ENCODE measurements around the gene SMIM21. TPM values are rescaled to one million over a fixed set of nuclear protein-coding genes. Genes with fewer than 3 reads are reported as not detected.

Gene SMIM21
- total and polyA plus RNA-seq, 3 experiments from 2014 or later: not detected

GRCh38 chr18:75377926-75378325 lies 49.6 kb downstream of the SMIM21 start:
- ChIA-PET CTCF (no interaction called here), POLR2A (no interaction called here)
- Mint-ChIP-seq H3K4me3 (no peak overlapping the region), H3K36me3 (peaks cover 0 to 2% (median 0%) of the 10 kb centered on the region in 3 donors), H3K4me1 (no peaks in the 10 kb centered on the region), H3K27ac (no peak overlapping the region), H3K27me3 (peaks cover 8 to 41% of the 10 kb centered on the region in 2 donors), H3K9me3 (no peaks in the 10 kb centered on the region)
- no peaks in the 10 kb centered on the region for H3K27me3 ChIP-seq (ENCODE audit: insufficient read depth, low read length, poor library complexity, severe bottlenecking)
- no peak for DNase-seq
- H3K4me1 ChIP-seq (ENCODE audit: insufficient read depth, low read length): no peaks in the 10 kb centered on the region
- no peaks in the 10 kb centered on the region for H3K9me3 ChIP-seq (ENCODE audit: low read length)
- H3K4me3 ChIP-seq (ENCODE audit: low read length): no peak overlapping the region
- no peak overlapping the region for H3K27ac ChIP-seq (ENCODE audit: low read depth, low read length)
- no peaks in the 10 kb centered on the region for H3K36me3 ChIP-seq (ENCODE audit: insufficient read depth, low read length)

- Histone ChIP-seq H3K27me3 (ENCODE audit: insufficient read depth, low read length, poor library complexity, severe bottlenecking) (no peaks in the 10 kb centered on the region), H3K4me1 (ENCODE audit: insufficient read depth, low read length) (no peaks in the 10 kb centered on the region), H3K4me3 (ENCODE audit: low read length) (no peak overlapping the region), H3K36me3 (ENCODE audit: insufficient read depth, low read length) (no peaks in the 10 kb centered on the region), H3K9me3 (ENCODE audit: low read length) (no peaks in the 10 kb centered on the region), H3K27ac (ENCODE audit: low read depth, low read length) (no peak overlapping the region)
- H3K27ac Mint-ChIP-seq: no peak overlapping the region
- H3K4me3 Mint-ChIP-seq: no peak overlapping the region
- no peak for DNase-seq
- peaks cover 0 to 2% (median 0%) of the 10 kb centered on the region in 3 donors for H3K36me3 Mint-ChIP-seq
- ChIA-PET POLR2A (no interaction called here), CTCF (no interaction called here)
- H3K9me3 Mint-ChIP-seq: no peaks in the 10 kb centered on the region
- no peaks in the 10 kb centered on the region for H3K4me1 Mint-ChIP-seq
- H3K27me3 Mint-ChIP-seq: peaks cover 10 to 45% of the 10 kb centered on the region in 2 donors
These were observed 50.2 kb downstream of the SMIM21 start for GRCh38 chr18:75377258-75377657.

- H3K27me3 ChIP-seq (ENCODE audit: insufficient read depth, low read length, poor library complexity, severe bottlenecking): no peaks in the 10 kb centered on the region
- H3K27ac Mint-ChIP-seq: no peak overlapping the region
- DNase-seq: no peak
- peaks cover 15 to 47% of the 10 kb centered on the region in 2 donors for H3K27me3 Mint-ChIP-seq
- H3K4me1 Mint-ChIP-seq: no peaks in the 10 kb centered on the region
- ChIA-PET CTCF (no interaction called here), POLR2A (no interaction called here)
- no peaks in the 10 kb centered on the region for H3K9me3 Mint-ChIP-seq
- H3K27ac ChIP-seq (ENCODE audit: low read depth, low read length): no peak overlapping the region
- peaks cover 0 to 2% (median 0%) of the 10 kb centered on the region in 3 donors for H3K36me3 Mint-ChIP-seq
- H3K4me3 Mint-ChIP-seq: no peak overlapping the region
- H3K9me3 ChIP-seq (ENCODE audit: low read length): no peaks in the 10 kb centered on the region
- no peak overlapping the region for H3K4me3 ChIP-seq (ENCODE audit: low read length)
- no peaks in the 10 kb centered on the region for H3K4me1 ChIP-seq (ENCODE audit: insufficient read depth, low read length)
- H3K36me3 ChIP-seq (ENCODE audit: insufficient read depth, low read length): no peaks in the 10 kb centered on the region
These were observed 51.5 kb downstream of the SMIM21 start for GRCh38 chr18:75376004-75376403.

- Histone ChIP-seq H3K4me3 (ENCODE audit: low read length) (no peak overlapping the region), H3K27me3 (ENCODE audit: insufficient read depth, low read length, poor library complexity, severe bottlenecking) (no peaks in the 10 kb centered on the region), H3K36me3 (ENCODE audit: insufficient read depth, low read length) (no peaks in the 10 kb centered on the region), H3K4me1 (ENCODE audit: insufficient read depth, low read length) (no peaks in the 10 kb centered on the region), H3K27ac (ENCODE audit: low read depth, low read length) (no peak overlapping the region), H3K9me3 (ENCODE audit: low read length) (no peaks in the 10 kb centered on the region)
- Mint-ChIP-seq H3K4me3 (no peak overlapping the region), H3K27ac (no peak overlapping the region), H3K27me3 (peaks cover 16 to 46% of the 10 kb centered on the region in 2 donors), H3K4me1 (no peaks in the 10 kb centered on the region), H3K36me3 (peaks cover 0 to 2% (median 0%) of the 10 kb centered on the region in 3 donors), H3K9me3 (no peaks in the 10 kb centered on the region)
- ChIA-PET CTCF (no interaction called here), POLR2A (no interaction called here)
- no peak for DNase-seq
These were observed 52.2 kb downstream of the SMIM21 start for GRCh38 chr18:75375341-75375740.

- CTCF ChIA-PET: no interaction called here
- H3K27me3 Mint-ChIP-seq: peaks cover 16 to 38% of the 10 kb centered on the region in 2 donors
These were observed 53.0 kb downstream of the SMIM21 start for GRCh38 chr18:75374466-75374865.

DNA sequence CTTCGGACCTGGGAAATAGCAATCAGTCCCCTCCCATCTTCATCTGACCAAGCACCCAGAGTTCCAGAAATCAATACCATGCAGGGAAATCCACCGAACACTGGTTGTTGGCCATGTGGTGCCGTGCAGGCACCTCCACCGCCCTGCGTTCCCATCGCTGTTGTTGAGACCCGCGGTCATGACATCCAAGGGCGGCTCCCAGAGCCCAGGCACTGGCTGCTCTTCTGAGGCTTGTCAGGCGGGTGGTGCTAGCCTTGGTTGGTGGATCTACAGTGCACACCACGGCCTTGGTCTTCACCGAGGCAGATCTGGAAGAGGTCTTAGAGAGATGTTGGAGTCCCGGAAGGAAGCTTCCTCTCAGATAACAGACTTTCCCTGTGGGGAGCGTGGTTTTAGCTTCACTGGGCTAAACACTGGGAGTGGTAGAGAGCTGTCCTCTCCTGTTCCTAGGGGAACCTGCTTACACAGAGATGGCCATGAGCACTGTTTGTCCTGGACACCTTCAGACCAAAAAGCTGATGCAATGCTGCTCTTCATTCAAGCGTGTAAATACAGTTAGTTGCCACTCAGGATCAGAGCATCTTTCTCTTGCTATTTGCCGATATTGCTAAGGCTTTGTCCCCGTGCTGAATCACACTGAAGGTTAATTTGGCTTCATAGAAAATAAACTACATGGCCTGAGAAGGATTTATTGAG lies 58.3 kb downstream of the SMIM21 start:
- Mint-ChIP-seq H3K4me3 (no peak overlapping the region), H3K4me1 (peaks cover 0 to 1% (median 0%) of the 10 kb centered on the region in 3 donors)
- CTCF ChIA-PET: interaction anchor here (1.0 kb wide), 1 partner anchor 10 kb away, joined by 3 read pairs; no protein-coding TSS in a partner anchor

More at GRCh38 chr18:75374466-75374865, 53.0 kb downstream of the SMIM21 start:
- Mint-ChIP-seq H3K4me1 (no peaks in the 10 kb centered on the region), H3K4me3 (no peak overlapping the region), H3K36me3 (peaks cover 0 to 2% (median 0%) of the 10 kb centered on the region in 3 donors), H3K27ac (peak overlapping the region in 1 of 8 donors; percentile 60), H3K9me3 (no peaks in the 10 kb centered on the region)
- Histone ChIP-seq H3K36me3 (ENCODE audit: insufficient read depth, low read length) (no peaks in the 10 kb centered on the region), H3K27me3 (ENCODE audit: insufficient read depth, low read length, poor library complexity, severe bottlenecking) (no peaks in the 10 kb centered on the region), H3K4me1 (ENCODE audit: insufficient read depth, low read length) (no peaks in the 10 kb centered on the region), H3K4me3 (ENCODE audit: low read length) (no peak overlapping the region), H3K9me3 (ENCODE audit: low read length) (no peaks in the 10 kb centered on the region), H3K27ac (ENCODE audit: low read depth, low read length) (no peak overlapping the region)
- DNase-seq: no peak
- POLR2A ChIA-PET: no interaction called here

GRCh38 chr18:75365837-75366236 lies 61.7 kb downstream of the SMIM21 start:
- Histone ChIP-seq H3K4me1 (ENCODE audit: insufficient read depth, low read length) (no peaks in the 10 kb centered on the region), H3K9me3 (ENCODE audit: low read length) (no peaks in the 10 kb centered on the region), H3K27ac (ENCODE audit: low read depth, low read length) (no peak overlapping the region), H3K27me3 (ENCODE audit: insufficient read depth, low read length, poor library complexity, severe bottlenecking) (no peaks in the 10 kb centered on the region), H3K4me3 (ENCODE audit: low read length) (no peak overlapping the region), H3K36me3 (ENCODE audit: insufficient read depth, low read length) (no peaks in the 10 kb centered on the region)
- H3K27ac Mint-ChIP-seq: peak overlapping the region in 1 of 8 donors; percentile 47
- peaks cover 0 to 1% (median 0%) of the 10 kb centered on the region in 3 donors for H3K4me1 Mint-ChIP-seq
- H3K36me3 Mint-ChIP-seq: no peaks in the 10 kb centered on the region
- CTCF ChIA-PET: interaction anchor here (1.0 to 1.3 kb wide), 2 partner anchors 8 to 469 kb away, joined by 3 read pairs; no protein-coding TSS in a partner anchor
- DNase-seq: peak in 1 of 5 donors; percentile 7
- POLR2A ChIA-PET: no interaction called here
- H3K9me3 Mint-ChIP-seq: no peaks in the 10 kb centered on the region
- H3K27me3 Mint-ChIP-seq: peaks cover 7 to 12% of the 10 kb centered on the region in 2 donors
- no peak overlapping the region for H3K4me3 Mint-ChIP-seq

More for the DNA sequence above, 58.3 kb downstream of the SMIM21 start:
- DNase-seq: no peak
- no peaks in the 10 kb centered on the region for H3K4me1 ChIP-seq (ENCODE audit: insufficient read depth, low read length)
- no peaks in the 10 kb centered on the region for H3K36me3 Mint-ChIP-seq
- H3K27ac ChIP-seq (ENCODE audit: low read depth, low read length): no peak overlapping the region
- H3K36me3 ChIP-seq (ENCODE audit: insufficient read depth, low read length): no peaks in the 10 kb centered on the region
- H3K9me3 Mint-ChIP-seq: no peaks in the 10 kb centered on the region
- no peaks in the 10 kb centered on the region for H3K27me3 ChIP-seq (ENCODE audit: insufficient read depth, low read length, poor library complexity, severe bottlenecking)
- H3K27me3 Mint-ChIP-seq: peaks cover 20 to 22% of the 10 kb centered on the region in 2 donors
- POLR2A ChIA-PET: no interaction called here
- no peak overlapping the region for H3K27ac Mint-ChIP-seq
- no peaks in the 10 kb centered on the region for H3K9me3 ChIP-seq (ENCODE audit: low read length)
- H3K4me3 ChIP-seq (ENCODE audit: low read length): no peak overlapping the region

DNA sequence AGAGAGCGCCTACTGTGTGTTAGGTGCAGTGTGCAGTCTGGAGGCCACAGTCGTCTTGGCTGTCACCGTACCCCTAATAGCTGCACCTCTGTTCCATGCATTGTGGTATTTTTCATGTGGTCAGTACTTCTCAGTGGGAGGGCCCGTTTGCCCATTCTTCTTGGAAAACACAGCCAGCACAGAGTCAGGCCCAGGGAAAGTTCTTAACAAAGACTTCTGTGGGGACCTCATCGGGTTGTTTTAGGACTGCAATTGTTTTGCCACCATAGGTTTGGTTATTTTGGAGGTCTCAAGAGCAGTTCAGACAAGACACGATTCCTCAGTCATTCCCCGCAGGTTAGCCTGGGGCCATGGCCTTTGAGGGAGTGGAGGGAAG lies 62.3 kb downstream of the SMIM21 start:
- DNase-seq: no peak
- Histone ChIP-seq H3K9me3 (ENCODE audit: low read length) (no peaks in the 10 kb centered on the region), H3K36me3 (ENCODE audit: insufficient read depth, low read length) (no peaks in the 10 kb centered on the region), H3K27ac (ENCODE audit: low read depth, low read length) (no peak overlapping the region), H3K4me3 (ENCODE audit: low read length) (no peak overlapping the region), H3K27me3 (ENCODE audit: insufficient read depth, low read length, poor library complexity, severe bottlenecking) (no peaks in the 10 kb centered on the region), H3K4me1 (ENCODE audit: insufficient read depth, low read length) (no peaks in the 10 kb centered on the region)
- peaks cover 4 to 9% of the 10 kb centered on the region in 2 donors for H3K27me3 Mint-ChIP-seq
- ChIA-PET POLR2A (no interaction called here), CTCF (interaction anchor here (1.0 to 1.3 kb wide), 2 partner anchors 8 to 468 kb away, joined by 3 read pairs; no protein-coding TSS in a partner anchor)
- H3K9me3 Mint-ChIP-seq: no peaks in the 10 kb centered on the region
- H3K4me1 Mint-ChIP-seq: peaks cover 0 to 1% (median 0%) of the 10 kb centered on the region in 3 donors
- no peak overlapping the region for H3K4me3 Mint-ChIP-seq
- peak overlapping the region in 1 of 8 donors; percentile 9 for H3K27ac Mint-ChIP-seq
- no peaks in the 10 kb centered on the region for H3K36me3 Mint-ChIP-seq
